ENCODE data around the gene PRDM9.
"Not testable (repeated sequence)": the region's sequence is repeated elsewhere in the genome, so short reads cannot be mapped to it uniquely, and the experiment has no call there.

The PRDM9 gene

GRCh38 chr5:23507278-23507685 lies at the start of gene PRDM9:
PRDM9 (plus strand) TSS chr5:23507609; CDS start chr5:23509034, 1,425 bp downstream.
- DNase-seq: no peak

GRCh38 chr5:23457780-23458179 lies 49.6 kb upstream of the PRDM9 start:
- DNase-seq: no peak

GRCh38 chr5:23459214-23459613 lies 48.2 kb upstream of the PRDM9 start:
- no peak for DNase-seq

- no peak for DNase-seq
These were observed 45.8 kb upstream of the PRDM9 start for GRCh38 chr5:23461576-23461975.

- no peak for DNase-seq
These were observed 41.0 kb upstream of the PRDM9 start for GRCh38 chr5:23466401-23466912.

GRCh38 chr5:23468658-23469057 lies 38.8 kb upstream of the PRDM9 start:
- no peak for DNase-seq

- no peak for DNase-seq
These were observed 33.5 kb upstream of the PRDM9 start for GRCh38 chr5:23473915-23474314.

GRCh38 chr5:23474315-23474714 lies 33.1 kb upstream of the PRDM9 start:
- no peak for DNase-seq

- DNase-seq: no peak
These were observed 30.8 kb upstream of the PRDM9 start for GRCh38 chr5:23476580-23476979.

- DNase-seq: no peak
These were observed 24.8 kb upstream of the PRDM9 start for GRCh38 chr5:23482642-23483041.

- DNase-seq: no peak
These were observed 24.3 kb upstream of the PRDM9 start for GRCh38 chr5:23483090-23483489.

GRCh38 chr5:23484096-23484495 lies 23.3 kb upstream of the PRDM9 start:
- DNase-seq: no peak

- DNase-seq: not testable (repeated sequence)
These were observed 21.2 kb upstream of the PRDM9 start for GRCh38 chr5:23486227-23486626.

- no peak for DNase-seq
These were observed 16.4 kb upstream of the PRDM9 start for GRCh38 chr5:23490993-23491392.

- DNase-seq: no peak
These were observed 12.9 kb upstream of the PRDM9 start for GRCh38 chr5:23494558-23494957.

- no peak for DNase-seq
These were observed 10.8 kb upstream of the PRDM9 start for GRCh38 chr5:23496576-23496975.

GRCh38 chr5:23506329-23507236 lies 826 bp upstream of the PRDM9 start:
- no peak for DNase-seq

GRCh38 chr5:23510434-23510833 lies 3.0 kb downstream of the PRDM9 start:
- not testable (repeated sequence) for DNase-seq

- no peak for DNase-seq
These were observed 15.1 kb downstream of the PRDM9 start for GRCh38 chr5:23522553-23522952.

GRCh38 chr5:23523031-23523430 lies 15.6 kb downstream of the PRDM9 start:
- DNase-seq: no peak

GRCh38 chr5:23523998-23524397 lies 16.6 kb downstream of the PRDM9 start:
- DNase-seq: no peak

- DNase-seq: no peak
These were observed 18.3 kb downstream of the PRDM9 start for GRCh38 chr5:23525751-23526150.

- not testable (repeated sequence) for DNase-seq
These were observed 19.2 kb downstream of the PRDM9 start for GRCh38 chr5:23526616-23527015.

GRCh38 chr5:23527216-23527920 lies 20.0 kb downstream of the PRDM9 start:
- not testable (repeated sequence) for DNase-seq
